H1 (cell line): ENCODE data around the gene CCDC73.
"Not testable (repeated sequence)": the region's sequence is repeated elsewhere in the genome, so short reads cannot be mapped to it uniquely, and the experiment has no call there.

Experiments
- CTCF ChIP-seq, 3 experiments: IDR thresholded peaks; 1 replicate in 2 of 3; 2 replicates in 1 of 3; pipeline versions ENCODE4 v1.5.1 to v1.6.1; 2011; ENCODE audit warnings: low read length in 3 of 3, mild to moderate bottlenecking in 3 of 3, inconsistent platforms in 2 of 3, low read depth in 1 of 3, moderate library complexity in 1 of 3; ENCODE audit not compliant: insufficient read depth in 1 of 3; ENCODE audit errors: control extremely low read depth in 1 of 3
- E2F6 ChIP-seq: IDR thresholded peaks from 2 replicates; pipeline ENCODE4 v1.6.1; 2012; ENCODE audit warnings: inconsistent platforms
- POLR2A ChIP-seq, 2 experiments: IDR thresholded peaks; 1 replicate in 1 of 2; 2 replicates in 1 of 2; pipeline ENCODE4 v1.6.1; 2011; ENCODE audit warnings: low read depth in 2 of 2, low read length in 2 of 2, mild to moderate bottlenecking in 2 of 2; ENCODE audit errors: control extremely low read depth in 1 of 2
- RAD21 ChIP-seq, 2 experiments: IDR thresholded peaks in 1 of 2; conservative IDR thresholded peaks in 1 of 2; 2 replicates each; pipeline ENCODE4 v1.6.1; 2011; ENCODE audit warnings: low read depth in 2 of 2, low read length in 2 of 2, improper control_type of control experiment in 1 of 2, inconsistent platforms in 1 of 2, mild to moderate bottlenecking in 1 of 2, moderate library complexity in 1 of 2
- RFX5 ChIP-seq: IDR thresholded peaks from 2 replicates; pipeline ENCODE4 v1.6.1; 2011; ENCODE audit warnings: low read depth, low read length, improper control_type of control experiment, borderline replicate concordance
- SP1 ChIP-seq: IDR thresholded peaks from 2 replicates; pipeline ENCODE4 v1.6.1; 2011; ENCODE audit warnings: low read depth, low read length

GRCh38 chr11:32780839-32781238 lies 13.6 kb downstream of the CCDC73 start:
- TF ChIP-seq RAD21 (IDR thresholded peaks at IDR 0.05 in 1 of 2, conservative IDR thresholded peaks at IDR 0.05 in 1 of 2; ENCODE audit: low read depth in 2 of 2, low read length in 2 of 2); E2F6; CTCF (IDR thresholded peaks at IDR 0.05; ENCODE audit: control extremely low read depth in 1 of 3, insufficient read depth in 1 of 3, low read depth in 1 of 3, low read length in 3 of 3); POLR2A (IDR thresholded peaks at IDR 0.05; ENCODE audit: control extremely low read depth in 1 of 2, low read depth in 2 of 2, low read length in 2 of 2); RFX5; SP1: not testable (repeated sequence)
